ENCODE measurements around the gene CCDC57. TPM values are rescaled to one million over a fixed set of nuclear protein-coding genes. Genes with fewer than 3 reads are reported as not detected.

The CCDC57 gene
- total RNA-seq, 1 experiment from 2014 or later = 31.0 TPM

DNA sequence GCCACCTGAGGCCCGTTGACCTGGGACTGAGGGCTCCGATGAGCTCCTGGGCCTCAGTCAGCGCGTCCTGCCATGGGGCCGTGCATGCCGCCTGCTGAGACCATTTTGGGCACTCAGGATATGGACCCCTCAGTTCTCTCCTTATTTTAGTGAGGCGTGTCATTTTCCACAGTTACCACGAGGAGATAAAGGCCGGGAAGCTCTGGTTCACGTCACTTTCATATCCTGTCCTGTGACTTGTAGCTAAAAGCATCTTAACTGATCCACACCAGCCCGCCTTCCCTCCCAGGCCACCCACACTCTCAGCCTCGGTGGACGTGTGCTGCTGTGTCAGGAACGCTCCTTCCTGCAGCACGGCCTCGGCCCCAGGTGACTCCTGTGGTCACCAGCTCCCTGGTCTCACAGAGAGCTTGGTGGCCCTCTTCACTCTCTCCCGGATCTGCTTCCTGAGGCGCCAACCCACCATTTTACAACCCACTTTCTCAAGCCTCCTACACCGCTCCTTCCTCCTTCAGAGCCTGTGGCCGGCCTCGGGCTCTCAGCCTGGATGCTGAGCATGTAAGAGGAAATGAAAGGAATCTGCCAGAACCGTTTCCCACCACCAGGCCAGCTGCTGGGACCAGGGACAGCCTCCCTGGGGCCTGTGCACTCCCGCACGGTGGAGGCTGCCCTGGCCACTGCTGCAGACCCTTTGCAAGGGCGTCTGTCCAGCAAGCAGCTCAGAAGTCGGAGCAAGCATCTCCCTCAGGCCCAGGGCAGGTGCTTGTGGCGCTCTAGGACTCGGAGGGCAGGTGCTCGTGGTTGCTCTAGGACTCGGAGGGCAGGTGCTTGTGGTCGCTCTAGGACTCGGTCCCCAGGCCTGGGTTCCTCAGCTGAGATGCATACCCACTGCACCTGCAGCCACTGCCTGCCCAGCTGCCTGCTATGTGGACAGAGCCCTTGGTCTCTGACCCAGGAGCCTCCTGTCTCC lies 90.7 kb downstream of the CCDC57 start:
- CTCF ChIA-PET = no interaction called here

DNA sequence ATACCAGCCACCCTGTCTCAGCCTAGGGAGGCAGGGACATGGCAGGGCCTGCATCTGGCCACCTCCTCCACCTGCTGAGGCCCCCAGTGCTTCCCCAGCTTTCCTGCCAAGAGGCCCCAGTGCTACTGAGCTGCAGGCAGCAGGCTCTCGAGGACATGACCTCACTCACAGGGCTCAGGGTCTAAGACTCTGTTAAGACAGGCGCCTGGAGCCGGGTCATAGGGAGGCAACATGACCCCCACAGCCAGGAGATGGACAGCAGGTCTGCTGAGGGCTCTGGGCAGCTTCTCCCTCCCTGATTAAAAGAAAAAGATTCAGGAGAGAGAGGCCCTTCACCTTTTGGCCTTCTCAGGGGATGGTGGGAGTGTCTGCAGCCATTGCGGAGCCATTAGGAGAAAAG lies 91.4 kb downstream of the CCDC57 start:
- Mint-ChIP-seq H3K27ac (ENCODE audit: unreplicated experiment) (no peak overlapping the region), H3K4me1 (ENCODE audit: low read depth, unreplicated experiment) (peaks cover 5% of the 10 kb centered on the region), H3K27me3 (ENCODE audit: insufficient read depth, unreplicated experiment) (no peaks in the 10 kb centered on the region), H3K36me3 (ENCODE audit: insufficient read depth, unreplicated experiment) (peaks cover 10% of the 10 kb centered on the region), H3K9me3 (ENCODE audit: unreplicated experiment) (no peaks in the 10 kb centered on the region), H3K4me3 (ENCODE audit: unreplicated experiment) (no peak overlapping the region)
- no peak for TF ChIP-seq CTCF (IDR thresholded peaks at IDR 0.05; ENCODE audit: insufficient read depth in 1 of 2, low read depth in 1 of 2, low read length in 1 of 2, severe bottlenecking in 1 of 2, unreplicated experiment in 1 of 2)
- Histone ChIP-seq H3K36me3 (ENCODE audit: control insufficient read depth, insufficient read depth, low read length) (no peaks in the 10 kb centered on the region), H3K4me3 (ENCODE audit: low read depth, low read length) (no peak overlapping the region), H3K27me3 (replicated peaks; ENCODE audit: control insufficient read depth, insufficient read depth, low read length) (no peaks in the 10 kb centered on the region), H3K9me3 (no peaks in the 10 kb centered on the region), H3K4me1 (no peaks in the 10 kb centered on the region)
- BruUV-seq (replicated peaks) = no TSS peak
- ChIA-PET CTCF (interaction anchor here (0.7 kb wide), 1 partner anchor 20 kb away, joined by 3 read pairs; no protein-coding TSS in a partner anchor), POLR2A (interaction anchor here (0.5 kb wide), 1 partner anchor 124 kb away, joined by 4 read pairs; no protein-coding TSS in a partner anchor)
- DNase-seq = no peak
- intact Hi-C loops (cut with micrococcal nuclease; ENCODE audit: unreplicated experiment) = no loop called here

More for the DNA sequence above, 90.7 kb downstream of the CCDC57 start:
- no peaks in the 10 kb centered on the region for H3K4me1 ChIP-seq
- H3K27me3 Mint-ChIP-seq (ENCODE audit: insufficient read depth, unreplicated experiment) = no peaks in the 10 kb centered on the region
- no peaks in the 10 kb centered on the region for H3K27me3 ChIP-seq (replicated peaks; ENCODE audit: control insufficient read depth, insufficient read depth, low read length)
- peaks cover 10% of the 10 kb centered on the region for H3K36me3 Mint-ChIP-seq (ENCODE audit: insufficient read depth, unreplicated experiment)
- DNase-seq = no peak
- no peaks in the 10 kb centered on the region for H3K36me3 ChIP-seq (ENCODE audit: control insufficient read depth, insufficient read depth, low read length)
- H3K4me3 ChIP-seq (ENCODE audit: low read depth, low read length) = no peak overlapping the region
- H3K27ac Mint-ChIP-seq (ENCODE audit: unreplicated experiment) = no peak overlapping the region
- H3K9me3 ChIP-seq = no peaks in the 10 kb centered on the region
- H3K4me3 Mint-ChIP-seq (ENCODE audit: unreplicated experiment) = no peak overlapping the region
- no peaks in the 10 kb centered on the region for H3K9me3 Mint-ChIP-seq (ENCODE audit: unreplicated experiment)
- TF ChIP-seq CTCF (IDR thresholded peaks at IDR 0.05; ENCODE audit: insufficient read depth in 1 of 2, low read depth in 1 of 2, low read length in 1 of 2, severe bottlenecking in 1 of 2, unreplicated experiment in 1 of 2) = no peak
- intact Hi-C loops (cut with micrococcal nuclease; ENCODE audit: unreplicated experiment) = no loop called here
- no peaks in the 10 kb centered on the region for H3K4me1 Mint-ChIP-seq (ENCODE audit: low read depth, unreplicated experiment)
- no TSS peak for BruUV-seq (replicated peaks)
- POLR2A ChIA-PET = interaction anchor here (0.5 kb wide), 1 partner anchor 125 kb away, joined by 4 read pairs; no protein-coding TSS in a partner anchor

GRCh38 chr17:82120148-82120547 lies 92.5 kb downstream of the CCDC57 start:
- Mint-ChIP-seq H3K36me3 (ENCODE audit: insufficient read depth, unreplicated experiment) (peaks cover 5% of the 10 kb centered on the region), H3K27me3 (ENCODE audit: insufficient read depth, unreplicated experiment) (no peaks in the 10 kb centered on the region), H3K9me3 (ENCODE audit: unreplicated experiment) (no peaks in the 10 kb centered on the region), H3K4me3 (ENCODE audit: unreplicated experiment) (no peak overlapping the region), H3K27ac (ENCODE audit: unreplicated experiment) (no peak overlapping the region), H3K4me1 (ENCODE audit: low read depth, unreplicated experiment) (peaks cover 6% of the 10 kb centered on the region)
- BruUV-seq (replicated peaks) = no TSS peak
- ChIA-PET POLR2A (no interaction called here), CTCF (interaction anchor here (1.3 kb wide), 1 partner anchor 34 kb away, joined by 3 read pairs; no protein-coding TSS in a partner anchor)
- Histone ChIP-seq H3K4me3 (ENCODE audit: low read depth, low read length) (no peak overlapping the region), H3K4me1 (no peaks in the 10 kb centered on the region), H3K9me3 (no peaks in the 10 kb centered on the region), H3K27me3 (replicated peaks; ENCODE audit: control insufficient read depth, insufficient read depth, low read length) (no peaks in the 10 kb centered on the region), H3K36me3 (ENCODE audit: control insufficient read depth, insufficient read depth, low read length) (no peaks in the 10 kb centered on the region)
- TF ChIP-seq CTCF (IDR thresholded peaks at IDR 0.05; ENCODE audit: insufficient read depth in 1 of 2, low read depth in 1 of 2, low read length in 1 of 2, severe bottlenecking in 1 of 2, unreplicated experiment in 1 of 2) = no peak
- intact Hi-C loops (cut with micrococcal nuclease; ENCODE audit: unreplicated experiment) = no loop called here
- DNase-seq = no peak
